HS-27A (cell line): Measurements from ENCODE around the gene GUK1.
"Not testable (repeated sequence)": the region's sequence is repeated elsewhere in the genome, so short reads cannot be mapped to it uniquely, and the experiment has no call there.

Source experiments
- DNase-seq: peaks from one replicate; pipeline ENCODE4 v3.0.0-alpha.2; 2012; ENCODE audit warnings: low read depth, missing footprints

The GUK1 gene

DNA sequence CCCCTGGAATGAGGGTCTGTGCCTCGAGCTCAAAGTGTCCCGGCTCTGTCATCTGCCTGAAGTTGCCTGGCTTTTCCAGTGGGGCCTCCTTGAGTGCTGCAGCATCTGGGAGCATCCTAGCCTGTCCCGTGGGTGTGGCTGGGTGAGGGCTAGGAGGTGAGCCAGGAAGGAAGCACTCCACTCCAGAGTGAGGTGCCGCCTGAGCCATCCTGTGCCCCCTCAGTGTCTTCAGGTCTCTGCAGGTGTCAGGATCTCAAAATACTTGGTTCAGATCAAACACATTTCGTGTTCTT, 37.0 kb downstream of the GUK1 start:
- DNase-seq, result no peak

DNA sequence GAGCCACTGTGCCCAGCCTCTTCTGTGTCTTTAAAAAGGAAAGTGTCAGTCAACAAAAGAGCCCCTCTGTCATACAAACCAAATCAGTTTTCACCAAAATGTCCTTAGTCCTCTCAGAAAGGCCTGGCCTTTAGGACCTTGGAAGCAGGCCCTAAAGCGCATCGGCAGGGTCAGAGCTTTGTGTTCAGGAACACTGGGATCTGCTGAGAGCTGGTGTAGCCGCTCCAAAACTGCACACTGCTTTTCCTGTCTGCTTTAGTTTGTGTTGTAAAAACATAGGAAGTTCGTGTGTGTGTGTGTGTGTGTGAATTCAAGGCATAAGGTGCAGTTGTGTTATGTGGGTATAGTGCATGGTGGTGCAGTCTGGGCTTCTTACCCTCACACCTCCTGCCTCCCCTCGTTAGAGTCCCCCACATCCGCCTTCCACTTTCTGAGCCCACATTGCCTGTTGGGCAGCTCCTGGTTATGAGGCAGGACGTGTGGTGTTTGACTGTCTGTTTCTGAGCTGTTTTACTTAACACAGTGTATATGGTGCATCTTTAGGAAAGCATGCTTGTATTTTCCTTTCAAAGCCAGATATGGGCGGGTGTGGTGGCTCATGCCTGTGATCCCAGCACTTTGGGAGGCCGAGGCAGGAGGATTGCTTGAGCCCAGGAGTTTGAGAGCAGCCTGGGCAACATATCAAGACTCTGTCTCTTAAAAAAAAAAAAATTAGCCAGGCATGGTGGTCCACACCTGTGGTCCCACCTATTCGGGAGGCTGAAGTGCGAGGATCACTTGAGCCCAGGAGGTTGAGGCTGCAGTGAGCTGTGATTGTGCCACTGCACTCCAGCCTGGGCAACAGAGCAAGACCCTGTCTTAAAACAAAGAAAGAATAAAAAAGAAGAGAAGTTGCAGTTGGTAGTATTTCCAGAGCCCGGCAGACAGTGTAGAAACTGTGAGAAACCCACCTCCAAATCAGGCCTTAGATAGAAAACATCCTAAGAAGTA, 37.9 kb downstream of the GUK1 start:
- no peak for DNase-seq

DNA sequence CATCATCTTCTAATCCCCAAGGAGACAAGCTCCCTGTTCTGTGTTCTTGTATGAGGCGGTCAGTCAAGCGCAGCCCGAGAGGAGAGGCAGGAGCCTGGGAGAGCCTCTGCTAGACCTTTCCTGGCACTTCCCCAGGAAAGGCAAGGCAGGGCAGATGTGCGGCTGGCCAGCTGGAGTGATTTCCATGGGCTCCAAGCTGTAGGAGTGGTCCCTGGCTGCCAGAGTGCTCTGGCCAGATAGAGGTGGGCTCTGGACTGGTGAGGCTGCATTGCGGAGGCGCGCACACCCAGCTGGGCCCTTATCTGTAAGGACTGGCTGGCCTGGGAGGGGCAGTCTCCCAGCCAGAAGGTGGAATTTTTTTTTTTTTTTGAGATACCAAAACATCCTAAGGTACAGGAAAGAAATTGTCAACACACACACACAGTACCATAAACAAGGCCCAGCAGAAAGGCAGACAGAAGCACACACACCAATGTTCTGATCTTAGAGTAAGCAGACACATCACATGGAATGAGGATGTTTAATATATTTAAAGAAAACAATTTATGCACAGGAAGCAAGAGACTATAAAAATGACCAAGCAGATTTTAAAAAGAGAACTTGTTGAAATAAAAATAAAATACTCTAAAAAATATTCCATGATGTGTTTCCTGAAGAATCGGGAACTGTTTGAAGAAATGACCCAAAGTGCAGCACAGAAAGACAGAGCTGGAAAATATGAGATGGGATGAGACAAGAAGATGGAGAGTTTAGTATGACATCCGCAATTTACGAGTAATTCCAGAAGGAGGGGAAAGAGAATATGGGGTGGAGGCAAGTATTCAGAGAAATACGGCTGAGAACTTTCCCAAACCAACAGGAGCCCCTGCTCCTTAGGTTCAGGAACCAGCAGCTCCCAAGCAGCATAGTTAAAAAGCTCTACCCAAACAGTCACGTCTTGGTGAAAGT, 38.9 kb downstream of the GUK1 start:
- no peak for DNase-seq

DNA sequence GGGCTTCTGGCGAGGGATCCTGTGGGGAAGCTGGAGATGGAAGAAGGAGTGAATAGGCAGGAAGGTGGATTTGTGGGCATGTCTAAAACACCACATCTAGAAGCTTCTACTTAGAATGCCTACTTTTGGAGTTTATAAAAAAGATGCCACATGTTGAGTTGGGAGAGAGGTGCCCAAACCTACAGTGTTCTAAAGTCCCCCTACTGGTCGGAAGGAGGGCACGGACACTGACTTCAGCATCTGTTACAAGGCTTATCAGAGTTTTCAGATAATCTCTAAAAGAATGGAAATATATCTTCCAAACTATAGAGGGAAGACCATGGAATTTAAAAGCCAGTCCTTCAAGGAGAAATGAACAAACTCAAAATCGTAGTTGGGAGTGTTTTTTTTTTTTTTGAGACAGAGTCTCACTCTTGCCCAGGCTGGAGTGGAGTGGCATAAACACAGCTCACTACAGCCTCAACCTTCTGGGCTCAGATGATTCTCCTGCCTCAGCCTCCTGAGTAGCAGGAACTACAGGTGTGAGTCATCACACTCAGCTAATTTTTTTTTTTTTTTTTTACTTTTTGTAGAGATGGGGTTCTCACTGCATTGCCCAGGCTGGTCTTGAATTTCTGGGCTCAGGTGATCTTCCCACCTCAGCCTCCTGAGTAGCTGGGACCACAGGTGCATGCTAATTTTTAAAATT, 40.3 kb downstream of the GUK1 start:
- DNase-seq, result no peak

DNA sequence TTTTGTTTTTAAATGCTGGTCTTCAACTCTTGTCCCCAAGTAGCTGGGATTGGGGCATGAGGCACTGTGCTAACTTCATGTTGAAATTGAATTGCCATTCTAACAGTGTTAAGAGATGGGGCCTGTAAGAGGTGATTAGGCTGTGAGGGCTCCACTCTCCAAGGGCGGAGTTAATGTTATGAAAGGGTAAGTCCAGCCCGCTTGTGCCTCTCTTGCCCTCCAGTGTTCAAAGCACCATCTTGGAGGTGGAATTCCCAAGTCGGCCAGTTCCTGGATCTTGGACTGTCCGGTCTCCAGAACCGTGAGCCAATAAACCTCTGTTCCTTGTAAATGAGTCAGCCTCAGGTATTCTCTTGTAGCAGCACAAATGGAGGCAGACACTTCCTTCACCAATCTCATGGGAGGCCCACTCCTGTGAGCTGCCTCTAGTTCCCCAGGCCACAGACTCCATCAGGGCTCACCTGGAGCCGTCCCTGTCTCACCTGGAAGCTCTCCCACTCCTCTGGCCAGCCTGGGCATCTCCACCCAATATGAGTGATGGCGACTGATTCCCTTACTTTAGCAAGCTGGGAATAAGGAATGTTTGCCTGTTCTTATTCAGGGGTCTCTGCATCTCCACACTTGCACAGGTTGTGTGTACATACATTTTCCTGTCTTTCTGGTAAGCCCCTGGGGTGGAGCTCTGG, 41.0 kb downstream of the GUK1 start:
- DNase-seq, result no peak

DNA sequence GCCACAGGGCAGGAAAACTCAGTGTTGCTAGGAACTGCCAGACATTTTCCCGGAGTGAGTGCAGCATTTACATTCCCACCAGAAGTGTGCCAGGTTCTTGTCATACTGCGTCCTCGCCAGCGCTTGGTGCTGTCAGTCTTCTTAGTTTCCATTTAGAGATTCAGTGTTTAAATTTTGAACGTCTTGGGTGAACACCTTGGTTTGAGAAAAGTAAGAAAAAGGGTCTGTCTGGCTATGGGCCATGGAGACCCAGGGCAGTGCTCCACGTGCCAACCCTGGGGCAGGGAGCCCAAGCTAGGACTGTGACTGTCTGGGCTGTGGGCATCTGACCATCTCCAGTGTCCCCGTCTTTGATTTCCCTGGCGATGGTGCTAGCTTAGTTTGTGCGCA, 41.6 kb downstream of the GUK1 start:
- no peak for DNase-seq

- DNase-seq, result no peak
Measured at GRCh38 chr1:228182296-228183030, 42.4 kb downstream of the GUK1 start.

GRCh38 chr1:228184152-228184551, 44.1 kb downstream of the GUK1 start:
- no peak for DNase-seq

DNA sequence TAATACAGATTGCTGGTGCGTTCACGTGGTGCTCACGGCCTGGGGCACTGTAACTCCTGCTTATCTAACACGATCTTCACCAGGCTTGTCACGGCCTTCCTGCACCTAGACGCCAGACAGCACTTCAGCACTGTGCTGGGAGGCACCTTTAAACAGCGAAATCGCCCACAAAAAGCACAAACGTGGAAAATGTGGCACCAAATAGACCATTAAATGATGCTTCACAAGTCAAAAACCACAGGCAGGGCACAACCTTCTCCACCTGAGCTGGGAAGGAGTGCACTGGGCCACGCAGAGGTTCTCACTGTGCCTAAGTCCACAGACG, 45.5 kb downstream of the GUK1 start:
- no peak for DNase-seq

DNA sequence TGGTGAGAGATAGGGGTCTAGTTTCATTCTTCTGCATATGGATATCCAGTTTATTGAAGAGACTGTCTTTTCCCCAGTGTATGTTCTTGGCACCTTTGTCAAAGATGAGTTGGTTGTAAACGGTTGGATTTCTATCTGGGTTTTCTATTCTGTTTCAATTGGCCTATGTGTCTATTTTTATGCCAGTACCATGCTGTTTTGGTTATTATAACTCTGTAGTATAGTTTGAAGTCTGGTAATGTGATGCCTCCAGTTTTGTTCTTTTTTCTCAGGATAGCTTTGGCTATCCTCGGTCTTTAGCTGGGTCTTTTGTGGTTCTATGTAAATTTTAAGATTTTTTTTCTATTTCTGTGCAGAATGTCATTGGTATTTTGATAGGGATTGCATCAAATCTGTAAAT, 48.2 kb downstream of the GUK1 start:
- not testable (repeated sequence) for DNase-seq

GRCh38 chr1:228190182-228190581, 50.1 kb downstream of the GUK1 start:
- DNase-seq, result no peak

- DNase-seq, result no peak
Measured at GRCh38 chr1:228190778-228191177, 50.7 kb downstream of the GUK1 start.

DNA sequence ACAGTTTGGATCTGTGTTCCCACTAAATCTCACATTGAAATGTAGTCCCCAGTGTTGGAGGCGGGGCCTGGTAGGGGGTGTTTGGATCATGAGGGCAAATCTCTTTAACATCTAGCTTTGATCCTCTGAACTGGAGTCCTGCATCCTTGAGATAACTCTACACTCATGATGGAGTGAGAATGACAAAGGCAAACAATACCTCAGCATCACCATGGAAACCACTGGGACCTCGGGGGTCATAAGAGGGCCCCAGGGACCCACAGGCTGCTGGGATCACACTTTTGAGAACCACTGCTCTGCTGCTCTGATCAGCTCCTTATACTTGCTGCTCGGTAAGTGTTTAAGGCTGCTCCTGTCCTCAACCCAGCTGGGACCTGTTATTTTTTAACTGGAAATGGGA, 54.4 kb downstream of the GUK1 start:
- no peak for DNase-seq

GRCh38 chr1:228194921-228195812, 55.1 kb downstream of the GUK1 start:
- no peak for DNase-seq

DNA sequence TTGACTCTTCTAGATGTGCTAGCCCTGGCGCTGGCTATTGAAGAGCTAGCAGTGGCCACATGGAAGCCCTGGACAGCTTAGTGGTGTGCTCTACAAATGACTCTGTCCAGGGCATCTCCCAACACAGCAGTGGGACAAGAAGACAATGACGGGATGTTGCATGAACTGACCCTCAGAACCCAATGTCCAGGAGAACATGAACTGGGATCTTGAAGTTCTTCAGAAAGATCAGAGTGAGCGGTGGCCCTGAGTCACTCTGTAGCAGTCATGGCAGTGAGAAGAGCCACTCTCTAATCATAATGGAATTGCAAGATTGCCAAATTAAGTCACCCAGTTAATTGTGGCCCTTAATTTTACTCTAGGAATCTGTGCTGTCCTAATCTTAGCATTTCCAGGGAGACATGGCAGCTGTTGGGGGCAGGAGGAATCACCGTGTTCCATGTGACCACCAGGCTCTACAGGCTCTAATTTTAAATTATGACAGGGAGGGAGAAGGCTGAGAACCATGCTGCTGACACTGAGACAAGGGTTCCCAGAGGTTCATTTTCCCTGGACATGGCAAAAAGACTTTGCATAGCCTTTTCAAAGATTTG, 57.6 kb downstream of the GUK1 start:
- DNase-seq, result no peak
